Lung (tissue), 12 donors: ENCODE data around the gene TBC1D5. TPM values are rescaled to one million over a fixed set of nuclear protein-coding genes. Genes with fewer than 3 reads are reported as not detected.
A peak's percentile ranks its signal among the peaks of the same experiment; 100 is the strongest.

Experiments
- ATAC-seq: fragments of 200-7000 bp; cut with Tn5 transposase; one replicate; pipeline ENCODE4 v1.9.1; 2020; ENCODE audit warnings: moderate number of reproducible peaks; ENCODE audit not compliant: insufficient read depth, low FRiP score
- DNase-seq, 3 donors: peaks; one replicate each; pipeline ENCODE4 v3.0.0-alpha.2; 2013 to 2017
- H3K27ac ChIP-seq, 2 donors: one replicate each; pipeline ENCODE4 v1.5.1; 2013; ENCODE audit warnings: mild to moderate bottlenecking in 2 of 2, moderate library complexity in 2 of 2, control low read depth in 1 of 2, inconsistent platforms in 1 of 2, low read depth in 1 of 2, low read length in 1 of 2
- H3K27me3 ChIP-seq, 3 donors: one replicate each; pipeline ENCODE4 v1.5.1; 2013; ENCODE audit warnings: low read length in 2 of 3; ENCODE audit not compliant: control insufficient read depth in 3 of 3, insufficient read depth in 3 of 3
- H3K36me3 ChIP-seq, 4 donors: one replicate each; pipeline ENCODE4 v1.5.1; 2013; ENCODE audit warnings: low read length in 4 of 4, mild to moderate bottlenecking in 1 of 4, moderate library complexity in 1 of 4; ENCODE audit not compliant: control insufficient read depth in 4 of 4, insufficient read depth in 4 of 4
- H3K4me1 ChIP-seq, 5 donors: one replicate each; pipeline ENCODE4 v1.5.1; 2013; ENCODE audit warnings: low read length in 5 of 5, mild to moderate bottlenecking in 2 of 5, moderate library complexity in 1 of 5; ENCODE audit not compliant: control insufficient read depth in 5 of 5, insufficient read depth in 5 of 5
- H3K4me3 ChIP-seq: one replicate; pipeline ENCODE4 v1.5.1; 2013; ENCODE audit warnings: mild to moderate bottlenecking, control low read depth, moderate library complexity
- H3K9ac ChIP-seq, 2 donors: one replicate each; pipeline ENCODE4 v1.5.1; 2013; ENCODE audit warnings: low read length in 2 of 2, control low read depth in 1 of 2; ENCODE audit not compliant: insufficient read depth in 1 of 2
- H3K9me3 ChIP-seq, 4 donors: one replicate each; pipeline ENCODE4 v1.5.1; 2013; ENCODE audit warnings: low read length in 3 of 4, mild to moderate bottlenecking in 1 of 4, moderate library complexity in 1 of 4; ENCODE audit not compliant: control insufficient read depth in 4 of 4, insufficient read depth in 3 of 4
- whole genome bisulfite sequencing, 2 donors: extraction: QIAGEN DNeasy Blood & Tissue Kit; methylation state at CpG; one replicate each; pipeline ENCODE4 v1.1.7; 2013; 5-methylcytosine and 5-hydroxymethylcytosine counted together
- polyA plus RNA-seq, 2 donors: library from polyadenylated mRNA; stranded (reverse); fragments of 200-250 nt; gene quantifications; one replicate each; pipeline ENCODE4 v1.2.1, GENCODE V29; 2013
- total RNA-seq, 2 donors: library from RNA; depleted of rRNA in 1 of 2; stranded (reverse); fragments of >200 nt in 1 of 2; gene quantifications; one replicate each; pipeline ENCODE4 v1.2.1, GENCODE V29; 2014 to 2021
- TF ChIP-seq, protein P1 (sequence below): IDR thresholded peaks from 2 replicates; pipeline ENCODE4 v1.5.1; 2012; ENCODE audit warnings: mild to moderate bottlenecking; ENCODE audit errors: control extremely low read depth, extremely low read depth
- donor health status: control.
- donor health status: control.
- donor health status: Bipolar disorder and iron deficiency.
- donor health status: healthy.
- donor health status: DM: yes; HTN: yes; CAD: no.

TBC1D5 gene
- total and polyA plus RNA-seq, 4 donors, result 8.7 to 111 (median 39.6) TPM

DNA sequence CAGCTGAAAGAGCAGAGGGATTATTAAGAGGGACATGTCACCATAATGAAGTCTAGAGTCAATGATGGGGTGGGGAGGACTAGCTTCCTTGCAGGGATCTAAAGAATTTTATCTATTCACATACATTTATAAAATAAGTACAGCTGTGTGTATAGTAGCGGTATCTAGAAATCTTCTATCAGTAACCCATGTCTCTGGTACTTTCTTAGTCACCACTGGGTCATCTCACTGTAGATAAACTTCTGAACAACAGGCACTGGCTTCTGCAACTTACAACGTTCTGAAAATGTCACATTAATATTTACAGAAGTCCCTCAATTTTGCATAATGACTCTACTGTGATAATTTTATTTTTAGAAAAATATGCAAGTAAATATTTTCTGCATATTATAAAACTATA is 401.7 kb downstream of the TBC1D5 start:
- Histone ChIP-seq H3K9me3 (no peaks in the 10 kb centered on the region), H3K4me1 (no peaks in the 10 kb centered on the region), H3K27ac (no peak overlapping the region), H3K27me3 (no peaks in the 10 kb centered on the region), H3K4me3 (no peak overlapping the region), H3K36me3 (no peaks in the 10 kb centered on the region), H3K9ac (no peak overlapping the region)
- WGBS, 2 donors, result 86 to 91% methylated on average over 2 of the region's 2 CpGs
- ATAC-seq (no peak), DNase-seq (no peak)
- TF ChIP-seq, protein P1, sequence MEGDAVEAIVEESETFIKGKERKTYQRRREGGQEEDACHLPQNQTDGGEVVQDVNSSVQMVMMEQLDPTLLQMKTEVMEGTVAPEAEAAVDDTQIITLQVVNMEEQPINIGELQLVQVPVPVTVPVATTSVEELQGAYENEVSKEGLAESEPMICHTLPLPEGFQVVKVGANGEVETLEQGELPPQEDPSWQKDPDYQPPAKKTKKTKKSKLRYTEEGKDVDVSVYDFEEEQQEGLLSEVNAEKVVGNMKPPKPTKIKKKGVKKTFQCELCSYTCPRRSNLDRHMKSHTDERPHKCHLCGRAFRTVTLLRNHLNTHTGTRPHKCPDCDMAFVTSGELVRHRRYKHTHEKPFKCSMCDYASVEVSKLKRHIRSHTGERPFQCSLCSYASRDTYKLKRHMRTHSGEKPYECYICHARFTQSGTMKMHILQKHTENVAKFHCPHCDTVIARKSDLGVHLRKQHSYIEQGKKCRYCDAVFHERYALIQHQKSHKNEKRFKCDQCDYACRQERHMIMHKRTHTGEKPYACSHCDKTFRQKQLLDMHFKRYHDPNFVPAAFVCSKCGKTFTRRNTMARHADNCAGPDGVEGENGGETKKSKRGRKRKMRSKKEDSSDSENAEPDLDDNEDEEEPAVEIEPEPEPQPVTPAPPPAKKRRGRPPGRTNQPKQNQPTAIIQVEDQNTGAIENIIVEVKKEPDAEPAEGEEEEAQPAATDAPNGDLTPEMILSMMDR, result no peak

DNA sequence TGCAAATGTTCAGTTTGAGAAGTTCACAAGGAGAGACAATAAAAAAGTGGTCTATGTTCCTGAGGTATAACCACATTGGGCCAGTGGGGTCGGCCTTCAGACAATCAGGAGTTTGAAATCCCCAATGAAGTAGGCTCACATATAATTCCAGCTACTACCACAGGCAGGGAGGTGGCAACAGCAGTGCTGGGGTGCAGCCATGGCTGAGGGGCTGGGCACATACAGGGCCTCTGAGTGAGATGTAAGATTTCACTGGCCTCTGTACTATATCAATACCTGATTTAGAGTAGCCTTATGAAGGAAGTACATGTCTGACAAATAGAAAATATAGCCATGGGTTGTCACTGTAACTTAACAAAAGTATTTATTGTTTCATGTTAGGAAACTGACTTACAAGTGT is 402.2 kb downstream of the TBC1D5 start:
- Histone ChIP-seq H3K9ac (no peak overlapping the region), H3K4me3 (no peak overlapping the region), H3K36me3 (no peaks in the 10 kb centered on the region), H3K4me1 (no peaks in the 10 kb centered on the region), H3K27me3 (no peaks in the 10 kb centered on the region), H3K27ac (no peak overlapping the region), H3K9me3 (no peaks in the 10 kb centered on the region)
- no peak for ATAC-seq
- no peak for DNase-seq
- 95 to 100% methylated on average over 1 of the region's 1 CpG for WGBS, 2 donors
- TF ChIP-seq, protein P1, result no peak

DNA sequence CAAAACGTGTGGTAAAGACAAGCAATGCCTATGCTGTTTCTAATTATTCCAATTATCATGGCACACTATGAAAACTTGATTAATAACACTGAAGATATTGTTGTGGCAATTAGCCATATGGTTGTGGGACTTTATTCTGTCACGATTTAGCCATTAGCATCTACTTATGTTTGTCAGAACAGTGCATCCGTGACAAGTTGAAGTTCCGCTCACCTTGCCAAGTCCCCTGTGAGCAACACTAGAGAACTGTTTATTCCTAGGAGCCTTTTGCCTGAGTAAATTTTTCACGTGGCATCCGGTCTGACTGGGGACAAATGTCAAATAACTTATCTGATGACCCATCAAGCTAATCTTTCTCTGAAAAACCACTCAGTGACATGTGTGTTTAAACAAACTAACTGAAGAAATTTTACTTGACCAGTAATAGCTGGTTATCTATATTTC is 403.3 kb downstream of the TBC1D5 start:
- Histone ChIP-seq H3K27me3 (no peaks in the 10 kb centered on the region), H3K27ac (no peak overlapping the region), H3K9ac (no peak overlapping the region), H3K4me3 (no peak overlapping the region), H3K4me1 (no peaks in the 10 kb centered on the region), H3K9me3 (no peaks in the 10 kb centered on the region), H3K36me3 (no peaks in the 10 kb centered on the region)
- DNase-seq (peak in 1 of 3 donors; percentile 5), ATAC-seq (no peak)
- TF ChIP-seq, protein P1, result no peak
- 68 to 75% methylated on average over 6 of the region's 6 CpGs for WGBS, 2 donors

DNA sequence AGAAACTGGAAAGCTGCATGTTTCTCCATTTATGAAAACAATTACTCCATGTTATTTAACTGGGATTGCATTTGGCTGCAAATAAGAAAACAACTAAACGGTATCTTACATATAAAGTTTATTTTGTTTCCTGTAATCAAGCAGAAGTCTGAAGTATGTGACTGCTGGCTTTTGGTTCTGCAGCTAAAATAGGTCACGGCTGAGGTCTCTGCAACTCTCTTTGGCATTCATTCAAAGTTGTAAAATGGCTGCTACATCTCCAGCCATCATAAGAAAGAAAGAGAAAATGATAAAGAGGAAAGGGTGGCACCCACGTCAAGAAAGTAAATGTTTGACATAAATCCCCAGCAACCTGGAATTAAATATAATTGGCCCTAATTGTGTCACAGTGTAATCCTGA is 406.1 kb downstream of the TBC1D5 start:
- Histone ChIP-seq H3K4me3 (no peak overlapping the region), H3K27ac (no peak overlapping the region), H3K27me3 (no peaks in the 10 kb centered on the region), H3K36me3 (no peaks in the 10 kb centered on the region), H3K9me3 (no peaks in the 10 kb centered on the region), H3K9ac (no peak overlapping the region), H3K4me1 (peaks cover 0 to 5% (median 0%) of the 10 kb centered on the region in 5 donors)
- WGBS, 2 donors, result 58 to 72% methylated on average over 3 of the region's 3 CpGs
- no peak for ATAC-seq
- TF ChIP-seq, protein P1, result no peak
- peak; percentile 12 to 69 (median 53) for DNase-seq
